UCSD-AML1 (cell line): Measurements from ENCODE around the gene SLC2A10.

Source experiments
- DNase-seq: peaks from one replicate; lab custom pipeline; 2025; ENCODE audit not compliant: unreplicated experiment; lab: John Stamatoyannopoulos, UW

The SLC2A10 gene

GRCh38 chr20:46681032-46681854 lies 28.2 kb upstream of the SLC2A10 start:
- DNase-seq: peak; percentile 43

- DNase-seq: no peak
These were observed 27.2 kb upstream of the SLC2A10 start for GRCh38 chr20:46682063-46682821.

- no peak for DNase-seq
These were observed 26.3 kb upstream of the SLC2A10 start for GRCh38 chr20:46683011-46683667.

- DNase-seq: no peak
These were observed 25.8 kb upstream of the SLC2A10 start for GRCh38 chr20:46683668-46683938.

DNA sequence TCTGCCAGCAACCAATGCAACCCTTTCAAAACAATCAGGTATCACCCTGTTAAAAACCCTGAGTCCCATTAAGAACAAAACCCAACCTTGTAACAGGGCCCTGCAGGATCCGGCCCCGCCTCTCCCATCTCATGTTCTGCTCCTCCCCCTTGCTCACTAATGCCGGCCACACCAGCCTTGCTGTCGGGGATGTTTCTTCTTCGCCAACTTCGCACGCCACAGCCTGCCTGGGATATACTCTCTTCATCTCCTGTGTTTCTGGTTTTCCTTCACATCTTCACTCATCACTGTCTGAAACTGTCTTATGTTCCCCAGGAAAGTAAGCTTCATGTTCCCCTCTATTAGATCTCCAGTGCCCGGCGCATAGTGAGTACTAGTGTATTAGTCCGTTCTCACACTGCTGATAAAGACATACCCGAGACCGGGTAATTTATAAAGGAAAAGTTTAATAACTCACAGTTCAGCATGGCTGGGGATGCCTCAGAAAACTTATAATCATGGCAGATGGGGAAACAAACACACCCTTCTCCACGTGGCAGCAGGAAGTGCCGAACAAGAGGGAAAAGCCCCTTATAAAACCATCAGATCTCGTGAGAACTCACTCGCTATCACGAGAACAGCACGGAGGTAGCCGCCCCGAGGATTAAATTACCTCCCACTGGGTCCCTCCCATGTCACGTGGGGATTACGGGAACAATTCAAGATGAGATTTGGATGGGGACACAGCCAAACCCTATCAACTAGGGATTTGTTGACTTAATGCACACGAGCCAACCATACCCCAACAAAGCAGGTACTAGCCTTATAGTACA lies 25.3 kb upstream of the SLC2A10 start:
- no peak for DNase-seq

DNA sequence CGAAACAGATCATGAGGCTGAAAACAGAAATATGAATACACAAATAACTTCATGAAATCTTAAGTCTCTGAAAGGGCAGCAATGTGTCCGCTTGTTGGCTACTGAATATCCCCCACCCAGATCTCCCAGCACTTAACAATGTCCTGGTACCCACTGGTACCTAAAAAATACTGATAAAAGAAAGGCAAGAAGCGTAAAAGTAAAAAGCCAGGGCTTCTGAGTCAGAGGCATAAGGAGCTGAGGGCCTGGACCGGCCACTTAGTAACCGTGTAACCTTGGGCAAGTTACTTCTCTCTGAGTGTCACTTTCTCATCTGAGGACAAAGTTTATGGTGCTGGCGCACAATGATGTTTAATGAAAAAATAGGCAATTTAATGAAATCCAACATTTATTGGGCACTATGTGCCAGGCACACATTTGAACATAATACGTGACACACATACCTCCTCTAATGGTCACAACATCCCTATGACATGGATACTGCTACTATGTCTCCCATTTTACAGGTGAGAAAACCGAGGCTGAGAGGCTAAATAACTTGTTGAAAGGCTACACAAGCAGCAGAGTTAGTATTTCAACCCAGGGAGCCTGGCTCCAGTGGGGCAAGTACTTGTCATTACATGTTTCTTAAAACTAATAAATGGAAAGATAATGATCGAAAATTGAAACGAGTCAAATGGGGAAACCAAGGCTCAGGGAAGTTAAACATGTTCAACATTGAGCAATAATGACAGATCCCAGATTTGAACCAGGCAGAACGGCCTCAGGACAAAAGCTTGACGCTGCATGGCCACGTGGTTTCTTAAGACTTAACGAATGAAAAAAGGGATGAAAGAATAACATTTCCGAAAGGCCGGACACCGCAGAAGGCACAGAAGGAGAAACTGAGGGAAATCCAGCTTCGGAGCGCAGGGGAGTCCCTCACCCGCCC lies 21.0 kb upstream of the SLC2A10 start:
- DNase-seq: no peak

GRCh38 chr20:46689082-46689753 lies 20.2 kb upstream of the SLC2A10 start, which contains the start of gene TP53RK:
Gene TP53RK, minus strand, starts transcription at chr20:46689444. Its CDS starts 30 bp downstream, at chr20:46689414.
- DNase-seq: peak; percentile 99

DNA sequence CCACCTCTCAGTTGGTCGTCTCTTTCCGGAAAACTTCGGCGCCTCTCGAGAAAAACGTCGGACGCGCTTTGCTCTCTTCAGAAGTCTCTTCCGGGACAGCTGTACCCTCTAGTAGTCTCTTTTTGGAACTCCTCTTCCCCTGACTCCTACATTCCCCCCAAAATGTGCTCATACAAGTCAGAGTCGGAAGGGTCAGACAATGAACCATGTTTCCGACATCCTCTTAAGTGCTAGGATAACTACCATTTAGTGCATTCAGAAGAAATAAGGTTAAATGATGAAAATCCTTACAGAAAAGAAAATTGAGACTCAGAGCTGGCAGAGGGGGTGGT lies 19.7 kb upstream of the SLC2A10 start:
- DNase-seq: no peak

GRCh38 chr20:46690219-46691106 lies 19.0 kb upstream of the SLC2A10 start:
- no peak for DNase-seq

DNA sequence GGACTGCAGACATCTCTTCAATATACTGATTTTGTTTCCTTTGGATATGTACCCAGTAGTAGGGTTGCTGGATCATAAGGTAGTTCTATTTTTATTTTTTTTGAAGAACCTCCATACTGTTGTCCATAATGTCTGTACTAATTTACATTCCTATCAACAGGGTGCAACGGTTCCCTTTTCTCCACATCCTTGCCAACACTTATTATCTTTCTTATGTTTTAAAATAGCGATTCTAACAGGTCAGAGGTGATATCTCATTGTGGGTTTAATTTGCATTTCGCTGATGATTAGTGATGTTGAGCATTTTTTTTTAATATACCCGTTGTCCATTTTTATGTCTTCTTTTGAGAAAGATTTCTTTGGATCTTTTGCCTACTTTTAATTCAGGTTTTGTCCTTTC lies 18.3 kb upstream of the SLC2A10 start:
- no peak for DNase-seq

GRCh38 chr20:46694484-46694883 lies 15.0 kb upstream of the SLC2A10 start:
- DNase-seq: no peak

DNA sequence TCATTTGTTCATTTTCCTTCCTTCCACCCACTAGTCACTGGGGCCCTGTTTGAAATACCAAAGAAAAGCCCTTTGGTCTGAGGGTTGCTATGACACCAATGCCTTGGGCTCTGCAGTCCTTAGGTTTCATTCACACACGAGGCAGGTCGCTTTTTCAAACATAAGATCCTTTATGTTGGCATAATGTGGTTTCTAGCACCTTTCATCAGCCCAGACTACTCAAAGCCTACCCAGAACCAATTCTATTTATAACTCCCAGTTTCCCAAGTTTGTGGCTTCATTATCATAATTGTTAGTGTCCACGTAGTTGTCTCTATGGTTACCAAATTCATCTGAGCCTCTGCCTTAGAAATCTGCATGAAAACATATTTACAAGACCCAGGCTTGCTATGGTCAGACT lies 13.6 kb upstream of the SLC2A10 start:
- no peak for DNase-seq

GRCh38 chr20:46696791-46697279 lies 12.6 kb upstream of the SLC2A10 start:
- DNase-seq: no peak

GRCh38 chr20:46698788-46699187 lies 10.7 kb upstream of the SLC2A10 start:
- no peak for DNase-seq

GRCh38 chr20:46699651-46700359 lies 9.6 kb upstream of the SLC2A10 start:
- no peak for DNase-seq

DNA sequence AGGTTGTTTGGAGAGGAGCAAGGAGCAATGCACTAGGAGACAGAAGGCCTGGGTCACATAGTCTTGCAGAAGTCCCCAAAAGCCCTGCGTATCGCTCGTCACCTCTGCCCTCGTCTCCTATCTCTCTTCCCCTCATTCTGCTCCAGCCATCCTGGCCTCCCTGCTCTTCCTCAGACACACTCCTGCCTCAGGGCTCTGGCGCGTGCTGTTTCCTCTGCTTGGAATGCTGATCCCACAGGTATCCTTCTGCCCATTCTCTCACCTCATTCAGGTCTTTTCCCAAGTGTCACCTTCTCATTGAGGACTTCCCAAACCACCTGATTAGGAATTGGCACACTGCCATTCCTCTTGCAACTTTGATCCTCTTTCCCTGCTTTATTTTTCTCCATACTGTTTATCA lies 9.0 kb upstream of the SLC2A10 start:
- no peak for DNase-seq

DNA sequence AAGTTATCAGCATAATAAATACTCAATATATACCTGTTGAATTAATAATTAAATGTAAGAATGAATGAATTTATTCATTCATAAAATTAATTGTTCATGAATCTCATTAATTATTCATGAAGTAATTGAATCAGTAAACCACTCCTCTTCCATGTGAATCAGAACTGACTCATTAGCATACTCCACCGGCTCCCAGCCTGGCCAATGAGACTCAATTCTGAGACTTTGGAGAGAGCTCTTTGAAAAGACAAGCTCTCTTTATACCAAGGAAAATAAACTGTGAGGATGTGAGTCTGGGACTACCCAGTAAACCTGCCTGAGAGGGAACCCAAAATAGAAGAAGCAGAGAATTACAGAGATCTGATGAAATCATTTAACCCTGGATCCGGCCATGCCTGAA lies 8.4 kb upstream of the SLC2A10 start:
- no peak for DNase-seq

- DNase-seq: no peak
These were observed 7.9 kb upstream of the SLC2A10 start for GRCh38 chr20:46701556-46701955.
